HepG2 (cell line): ENCODE data around the gene MUTYH. TPM values are rescaled to one million over a fixed set of nuclear protein-coding genes. Genes with fewer than 3 reads are reported as not detected.

ENCODE experiments used
- EZH2 ChIP-seq: conservative IDR thresholded peaks from 2 replicates; pipeline ENCODE4 v1.6.1; 2012; ENCODE audit warnings: mild to moderate bottlenecking, low read depth, low read length, moderate library complexity
- HES4 ChIP-seq: sonication (generic); formaldehyde crosslinking; IDR thresholded peaks from 2 replicates; pipeline ENCODE4 v1.9.0; 2021; ENCODE audit warnings: mild to moderate bottlenecking, missing genetic modification reagents, borderline replicate concordance
- MEIS2 ChIP-seq: sonication (generic); formaldehyde crosslinking; IDR thresholded peaks from 2 replicates; pipeline ENCODE4 v1.9.0; 2021; ENCODE audit warnings: mild to moderate bottlenecking, missing genetic modification reagents
- NFKB2 ChIP-seq: sonication (generic); formaldehyde crosslinking; IDR thresholded peaks from 2 replicates; pipeline ENCODE4 v1.4.0; 2020; ENCODE audit warnings: missing genetic modification reagents, borderline replicate concordance
- NFYC ChIP-seq: IDR thresholded peaks from 2 replicates; pipeline ENCODE4 v1.6.1; 2016; ENCODE audit warnings: missing genetic modification reagents, missing compliant biosample characterization
- POLR2G ChIP-seq: fragments of 200-400 bp; formaldehyde crosslinking; IDR thresholded peaks from 2 replicates; pipeline ENCODE4 v1.6.1; 2018; ENCODE audit warnings: mild to moderate bottlenecking, low read depth, low read length, moderate library complexity
- SKIL ChIP-seq: sonication (generic); formaldehyde crosslinking; IDR thresholded peaks from 2 replicates; pipeline ENCODE4 v1.8.0; 2022; ENCODE audit warnings: missing genetic modification reagents, mild to moderate bottlenecking, moderate library complexity, borderline replicate concordance
- UBTF ChIP-seq: sonication (generic); formaldehyde crosslinking; IDR thresholded peaks from 2 replicates; pipeline ENCODE4 v1.4.0; 2020; ENCODE audit warnings: mild to moderate bottlenecking, missing genetic modification reagents
- ZBTB42 ChIP-seq: sonication (generic); formaldehyde crosslinking; IDR thresholded peaks from 2 replicates; pipeline ENCODE4 v1.5.0; 2020; ENCODE audit warnings: mild to moderate bottlenecking, missing genetic modification reagents
- ZMAT5 ChIP-seq: sonication (generic); formaldehyde crosslinking; IDR thresholded peaks from 2 replicates; pipeline ENCODE4 v1.5.0; 2020; ENCODE audit warnings: mild to moderate bottlenecking, low read depth, missing genetic modification reagents, borderline replicate concordance
- ZNF451 ChIP-seq: sonication (generic); formaldehyde crosslinking; IDR thresholded peaks from 2 replicates; pipeline ENCODE4 v1.5.0; 2020; ENCODE audit warnings: mild to moderate bottlenecking, missing genetic modification reagents
- ZNF558 ChIP-seq: sonication (generic); formaldehyde crosslinking; IDR thresholded peaks from 2 replicates; pipeline ENCODE4 v1.9.0; 2022; ENCODE audit warnings: mild to moderate bottlenecking, missing genetic modification reagents, borderline replicate concordance
- ZNF687 ChIP-seq: sonication (generic); formaldehyde crosslinking; IDR thresholded peaks from 2 replicates; pipeline ENCODE4 v1.5.1; 2020; ENCODE audit warnings: mild to moderate bottlenecking, missing genetic modification reagents, moderate library complexity
- ZNF710 ChIP-seq: sonication (generic); formaldehyde crosslinking; IDR thresholded peaks from 2 replicates; pipeline ENCODE4 v1.5.0; 2020; ENCODE audit warnings: mild to moderate bottlenecking, missing genetic modification reagents, borderline replicate concordance
- polyA plus RNA-seq, 8 experiments: library from polyadenylated mRNA; depleted of rRNA in 3 of 8; stranded (reverse) in 7 of 8; unstranded in 1 of 8; fragments of >200 nt; fragmentation: Illumina TruSeq in 4 of 8; extraction: Trizol in 4 of 8; gene quantifications; 2 replicates each; pipeline versions ENCODE4 v1.2.1 to v1.2.3, GENCODE V29; 2011 to 2016; ENCODE audit warnings: low read depth in 4 of 8, missing spikeins in 1 of 8, mixed read lengths in 1 of 8; ENCODE audit not compliant: insufficient read depth in 1 of 8
- total RNA-seq, 5 experiments: library from RNA; depleted of rRNA; stranded (reverse); fragments of >200 nt; fragmentation: Illumina TruSeq; extraction: Trizol; gene quantifications; 2 replicates each; pipeline ENCODE4 v1.2.3, GENCODE V29; 2016; ENCODE audit warnings: low read depth in 1 of 5

MUTYH gene
- total and polyA plus RNA-seq, 2 of the 13 experiments (the other 11 are each of a cell fraction or from before 2014, with no cell fraction given) = 16.3 to 17.1 TPM

GRCh38 chr1:45304311-45305081 is 35.7 kb downstream of the MUTYH start (continued):
- TF ChIP-seq ZMAT5 (CRISPR knock-in tag) = no peak
- no peak for TF ChIP-seq ZNF451 (CRISPR knock-in tag)
- no peak for TF ChIP-seq POLR2G
- no peak for TF ChIP-seq MEIS2 (CRISPR knock-in tag)
- no peak for TF ChIP-seq ZBTB42 (CRISPR knock-in tag)
- TF ChIP-seq UBTF (CRISPR knock-in tag) = peak; percentile 46; the same call in 1 of the 2 replicates
- TF ChIP-seq ZNF687 (CRISPR knock-in tag) = peak; percentile 8; the same call in 1 of the 2 replicates
- TF ChIP-seq NFKB2 (CRISPR knock-in tag) = no peak
- no peak for TF ChIP-seq HES4
- TF ChIP-seq ZNF710 = 0 out of 2 replicates have a peak, but pooled peaks have one; percentile 24
- TF ChIP-seq EZH2 = no peak
- peak; percentile 15; the same call in 1 of the 2 replicates for TF ChIP-seq SKIL (CRISPR knock-in tag)
- TF ChIP-seq ZNF558 (CRISPR knock-in tag) = no peak
- TF ChIP-seq NFYC = no peak
